Head of caudate nucleus (tissue), 42 donors: Measurements from ENCODE around the gene NT5DC4.

Source experiments
- DNase-seq, 42 donors: peaks; one replicate each; pipeline versions ENCODE4 v3.0.0 to v3.0.0-alpha.2; 2020 to 2021; ENCODE audit warnings: mixed read lengths in 7 of 42
- intact Hi-C: fragments of 100-400 bp; cut with DNase I; formaldehyde crosslinking; loops from one replicate; pipeline ENCODE4 v1.15.0; 2022

The NT5DC4 gene

GRCh38 chr2:112768432-112768831 is 47.6 kb downstream of the NT5DC4 start:
- DNase-seq: no peak
- intact Hi-C loops: no loop called here

- no peak for DNase-seq
- intact Hi-C loops: no loop called here
Measured at GRCh38 chr2:112772322-112772721, 51.5 kb downstream of the NT5DC4 start.

GRCh38 chr2:112772911-112773475 is 52.2 kb downstream of the NT5DC4 start:
- no peak for DNase-seq
- intact Hi-C loops: no loop called here

- intact Hi-C loops: no loop called here
- no peak for DNase-seq
Measured at GRCh38 chr2:112773556-112773955, 52.7 kb downstream of the NT5DC4 start.

GRCh38 chr2:112774536-112775285 is 53.9 kb downstream of the NT5DC4 start:
- intact Hi-C loops: no loop called here
- DNase-seq: no peak

GRCh38 chr2:112776113-112776512 is 55.3 kb downstream of the NT5DC4 start:
- intact Hi-C loops: no loop called here
- no peak for DNase-seq

- DNase-seq: no peak
- intact Hi-C loops: no loop called here
Measured at GRCh38 chr2:112777036-112777435, 56.2 kb downstream of the NT5DC4 start.

GRCh38 chr2:112779598-112779997 is 58.8 kb downstream of the NT5DC4 start:
- DNase-seq: no peak
- intact Hi-C loops: no loop called here

GRCh38 chr2:112782234-112782799 is 61.5 kb downstream of the NT5DC4 start:
- intact Hi-C loops: no loop called here
- no peak for DNase-seq

- intact Hi-C loops: no loop called here
- no peak for DNase-seq
Measured at GRCh38 chr2:112783187-112783714, 62.4 kb downstream of the NT5DC4 start.

- DNase-seq: peak in 5 of 42 donors; percentile 11 to 59 (median 15)
- intact Hi-C loops: no loop called here
Measured at GRCh38 chr2:112784199-112785189, 63.7 kb downstream of the NT5DC4 start, which contains the start of gene IL1A. TSS of gene IL1A (minus strand) at chr2:112784493. CDS start at chr2:112783770, 723 bp downstream.

- DNase-seq: no peak
- intact Hi-C loops: no loop called here
Measured at GRCh38 chr2:112787294-112787693, 66.5 kb downstream of the NT5DC4 start.

- intact Hi-C loops: no loop called here
- DNase-seq: no peak
Measured at GRCh38 chr2:112787729-112788393, 67.0 kb downstream of the NT5DC4 start.

GRCh38 chr2:112788653-112789052 is 67.8 kb downstream of the NT5DC4 start:
- intact Hi-C loops: no loop called here
- no peak for DNase-seq
